Caki2 (cell line): ENCODE measurements around the gene LETM1. TPM values are rescaled to one million over a fixed set of nuclear protein-coding genes. Genes with fewer than 3 reads are reported as not detected.

Experiments used
- DNase-seq: peaks from one replicate; pipeline ENCODE4 v3.0.0-alpha.2; 2015; ENCODE audit warnings: low read depth
- in situ Hi-C: cut with HindIII; loops from 2 replicates; pipeline ENCODE4 v1.10.0; 2016; ENCODE audit warnings: low sequenced_read_pairs, low pct_unique_long_range_greater_than_20kb, mixed read lengths
- total RNA-seq: library from RNA; depleted of rRNA; stranded (reverse); fragments of >200 nt; shearing (Covaris generic); gene quantifications from 2 replicates; pipeline ENCODE4 v1.2.3, GENCODE V29; 2014; ENCODE audit warnings: low replicate concordance; rRNA removed

Gene LETM1
- total RNA-seq: 28.1 and 31.9 TPM in 2 replicates

GRCh38 chr4:1856071-1856942 is at the start of gene LETM1:
TSS of gene LETM1 (minus strand) at chr4:1856156. CDS start at chr4:1855950, 206 bp downstream.
- in situ Hi-C loops: no loop called here
- DNase-seq: peak; percentile 93

- in situ Hi-C loops: no loop called here
- DNase-seq: no peak
Observed at GRCh38 chr4:1904042-1904441, 48.1 kb upstream of the LETM1 start.

GRCh38 chr4:1903035-1903434 is 47.1 kb upstream of the LETM1 start:
- DNase-seq: no peak
- in situ Hi-C loops: no loop called here

- in situ Hi-C loops: no loop called here
- DNase-seq: no peak
Observed at GRCh38 chr4:1902243-1902642, 46.3 kb upstream of the LETM1 start.

- DNase-seq: no peak
- in situ Hi-C loops: no loop called here
Observed at GRCh38 chr4:1901127-1901526, 45.2 kb upstream of the LETM1 start.

- no peak for DNase-seq
- in situ Hi-C loops: no loop called here
Observed at GRCh38 chr4:1900624-1901023, 44.7 kb upstream of the LETM1 start.

GRCh38 chr4:1900087-1900433 is 44.1 kb upstream of the LETM1 start:
- DNase-seq: no peak
- in situ Hi-C loops: no loop called here

GRCh38 chr4:1899149-1900086 is 43.5 kb upstream of the LETM1 start:
- DNase-seq: peak; percentile 46
- in situ Hi-C loops: no loop called here

GRCh38 chr4:1898681-1899080 is 42.7 kb upstream of the LETM1 start:
- in situ Hi-C loops: no loop called here
- no peak for DNase-seq

- no peak for DNase-seq
- in situ Hi-C loops: no loop called here
Observed at GRCh38 chr4:1898007-1898406, 42.1 kb upstream of the LETM1 start.

- no peak for DNase-seq
- in situ Hi-C loops: no loop called here
Observed at GRCh38 chr4:1896658-1896991, 40.7 kb upstream of the LETM1 start.

GRCh38 chr4:1895971-1896657 is 40.2 kb upstream of the LETM1 start:
- in situ Hi-C loops: no loop called here
- DNase-seq: no peak

- in situ Hi-C loops: no loop called here
- DNase-seq: no peak
Observed at GRCh38 chr4:1890979-1891570, 35.1 kb upstream of the LETM1 start.

GRCh38 chr4:1887052-1887451 is 31.1 kb upstream of the LETM1 start:
- DNase-seq: no peak
- in situ Hi-C loops: no loop called here

GRCh38 chr4:1885414-1885813 is 29.5 kb upstream of the LETM1 start:
- DNase-seq: no peak
- in situ Hi-C loops: no loop called here

GRCh38 chr4:1883583-1883982 is 27.6 kb upstream of the LETM1 start:
- in situ Hi-C loops: no loop called here
- no peak for DNase-seq

- in situ Hi-C loops: no loop called here
- DNase-seq: no peak
Observed at GRCh38 chr4:1882850-1883271, 26.9 kb upstream of the LETM1 start.

GRCh38 chr4:1880332-1880731 is 24.4 kb upstream of the LETM1 start:
- no peak for DNase-seq
- in situ Hi-C loops: no loop called here
